B cell (primary cell): Measurements from ENCODE around the gene AIG1. TPM values are rescaled to one million over a fixed set of nuclear protein-coding genes. Genes with fewer than 3 reads are reported as not detected.

Experiments used
- ATAC-seq: fragments of 200-7000 bp; cut with Tn5 transposase; one replicate; pipeline ENCODE4 v1.10.0; 2021; ENCODE audit warnings: low read depth, mild to moderate bottlenecking, moderate number of reproducible peaks, moderate library complexity
- CTCF ChIA-PET: fragments of 350-600 bp; sonication (Branson Sonifier 250); formaldehyde crosslinking; loops from one replicate; lab custom pipeline; 2021; ENCODE audit warnings: antibody characterized with exemption, inconsistent platforms; lab: Charles Lee
- POLR2A ChIA-PET: fragments of 350-600 bp; sonication (Branson Sonifier 250); formaldehyde crosslinking; loops from one replicate; lab custom pipeline; 2021; ENCODE audit warnings: antibody characterized with exemption; lab: Charles Lee
- DNase-seq: peaks from one replicate; pipeline ENCODE4 v3.0.0; 2013
- H2AFZ ChIP-seq: 2 replicates; pipeline ENCODE4 v1.6.1; 2012; ENCODE audit warnings: mild to moderate bottlenecking, low read depth, low read length; ENCODE audit not compliant: insufficient read depth, poor library complexity, severe bottlenecking
- H3K27ac ChIP-seq, 2 donors: 1 replicate in 1 of 2; 2 replicates in 1 of 2; pipeline ENCODE4 v1.5.1; 2012 to 2013; ENCODE audit warnings: low read length in 2 of 2, mild to moderate bottlenecking in 2 of 2, moderate library complexity in 1 of 2
- H3K27me3 ChIP-seq, 4 experiments: fragments of 200-600 bp in 1 of 4; sonication (generic) in 1 of 4; replicated peaks in 1 of 4; 1 replicate in 2 of 4; 2 replicates in 2 of 4; pipeline versions ENCODE4 v1.6.1 to v1.7.0; 2013 to 2016; ENCODE audit warnings: low read length in 3 of 4, mild to moderate bottlenecking in 2 of 4, mixed read lengths in 1 of 4, moderate library complexity in 1 of 4; ENCODE audit not compliant: insufficient read depth in 4 of 4, control insufficient read depth in 3 of 4; ENCODE audit errors: control extremely low read depth in 1 of 4
- H3K36me3 ChIP-seq, 2 experiments: replicated peaks in 1 of 2; 1 replicate in 1 of 2; 2 replicates in 1 of 2; pipeline versions ENCODE4 v1.6.1 to v1.7.1; 2013; ENCODE audit warnings: low read length in 1 of 2; ENCODE audit not compliant: insufficient read depth in 2 of 2, control insufficient read depth in 1 of 2; ENCODE audit errors: control extremely low read depth in 1 of 2, extremely low read depth in 1 of 2
- H3K4me1 ChIP-seq, 2 donors: fragments of 200-600 bp in 1 of 2; sonication (generic) in 1 of 2; 1 replicate in 1 of 2; 2 replicates in 1 of 2; pipeline versions ENCODE4 v1.5.1 to v1.6.1; 2013 to 2017; ENCODE audit warnings: low read length in 2 of 2; ENCODE audit not compliant: control insufficient read depth in 2 of 2, insufficient read depth in 2 of 2
- H3K4me2 ChIP-seq: replicated peaks from 2 replicates; pipeline ENCODE3; 2012; ENCODE audit warnings: mild to moderate bottlenecking, low read depth, low read length; ENCODE audit not compliant: poor library complexity, severe bottlenecking
- H3K4me3 ChIP-seq, 5 experiments: fragments of 200-600 bp in 1 of 5; sonication (generic) in 1 of 5; 1 replicate in 3 of 5; 2 replicates in 2 of 5; pipeline versions ENCODE4 v1.5.1 to v1.7.0; 2011 to 2016; ENCODE audit warnings: low read length in 4 of 5, mild to moderate bottlenecking in 4 of 5, low read depth in 2 of 5, control low read depth in 1 of 5, moderate library complexity in 1 of 5; ENCODE audit not compliant: insufficient read depth in 1 of 5; ENCODE audit errors: control extremely low read depth in 1 of 5, extremely low read depth in 1 of 5
- H3K79me2 ChIP-seq: fragments of 200-600 bp; sonication (generic); one replicate; pipeline ENCODE4 v1.6.0; 2016; ENCODE audit warnings: low read length; ENCODE audit not compliant: control insufficient read depth, insufficient read depth
- H3K9ac ChIP-seq: fragments of 200-600 bp; sonication (generic); 2 replicates; pipeline ENCODE4 v1.6.1; 2017; ENCODE audit warnings: mild to moderate bottlenecking, low read length, moderate library complexity
- H3K9me3 ChIP-seq, 3 donors: one replicate each; pipeline versions ENCODE4 v1.6.1 to v1.7.1; 2013; ENCODE audit warnings: low read length in 2 of 3; ENCODE audit not compliant: control insufficient read depth in 2 of 3, insufficient read depth in 1 of 3; ENCODE audit errors: control extremely low read depth in 1 of 3
- H4K20me1 ChIP-seq: 2 replicates; pipeline ENCODE4 v1.6.0; 2012; ENCODE audit warnings: mild to moderate bottlenecking, low read length; ENCODE audit not compliant: insufficient read depth, control insufficient read depth, poor library complexity, severe bottlenecking
- H3K27ac Mint-ChIP-seq: one replicate; pipeline ENCODE4 v1.8.0; 2021; ENCODE audit warnings: mixed read lengths
- H3K27me3 Mint-ChIP-seq: one replicate; pipeline ENCODE4 v1.8.0; 2021; ENCODE audit warnings: mixed read lengths
- H3K4me1 Mint-ChIP-seq: one replicate; pipeline ENCODE4 v1.8.0; 2021; ENCODE audit warnings: mixed read lengths
- H3K4me3 Mint-ChIP-seq: one replicate; pipeline ENCODE4 v1.8.0; 2021; ENCODE audit warnings: mixed read lengths
- H3K9me3 Mint-ChIP-seq: one replicate; pipeline ENCODE4 v1.8.0; 2022; ENCODE audit warnings: mixed read lengths; ENCODE audit not compliant: insufficient read depth
- CTCF ChIP-seq: fragments of 200-600 bp; IDR thresholded peaks from one replicate; pipeline ENCODE4 v1.8.0; 2022; ENCODE audit warnings: antibody characterized with exemption, mild to moderate bottlenecking
- EZH2 ChIP-seq: IDR thresholded peaks from 2 replicates; pipeline ENCODE4 v1.6.1; 2012; ENCODE audit warnings: borderline replicate concordance, low read depth, mild to moderate bottlenecking, moderate library complexity, low read length; ENCODE audit not compliant: insufficient read depth, poor library complexity, severe bottlenecking
- WGBS: methylation state at CpG from one replicate; pipeline ENCODE4 v1.1.5; 2013; ENCODE audit warnings: missing lambda C conversion rate; ENCODE audit not compliant: insufficient coverage; 5-methylcytosine and 5-hydroxymethylcytosine counted together
- intact Hi-C: fragments of 100-400 bp; cut with micrococcal nuclease; formaldehyde crosslinking; loops from one replicate; pipeline ENCODE4 v1.10.0; 2022
- polyA plus RNA-seq: library from polyadenylated mRNA; depleted of rRNA; stranded (reverse); fragments of >200 nt; gene quantifications from 2 replicates; pipeline ENCODE4 v1.2.3, GENCODE V29; 2012
- total RNA-seq, 2 donors: library from RNA; stranded (reverse); fragments of 120-200 nt in 1 of 2; gene quantifications; 1 replicate in 1 of 2; 2 replicates in 1 of 2; pipeline versions ENCODE4 v1.2.3 to v1.2.4, GENCODE V29; 2013 to 2022

AIG1 gene
- total and polyA plus RNA-seq, 2 donors (not counting 1 experiment from before 2014, with no cell fraction given) = 7.0 to 9.0 TPM

DNA sequence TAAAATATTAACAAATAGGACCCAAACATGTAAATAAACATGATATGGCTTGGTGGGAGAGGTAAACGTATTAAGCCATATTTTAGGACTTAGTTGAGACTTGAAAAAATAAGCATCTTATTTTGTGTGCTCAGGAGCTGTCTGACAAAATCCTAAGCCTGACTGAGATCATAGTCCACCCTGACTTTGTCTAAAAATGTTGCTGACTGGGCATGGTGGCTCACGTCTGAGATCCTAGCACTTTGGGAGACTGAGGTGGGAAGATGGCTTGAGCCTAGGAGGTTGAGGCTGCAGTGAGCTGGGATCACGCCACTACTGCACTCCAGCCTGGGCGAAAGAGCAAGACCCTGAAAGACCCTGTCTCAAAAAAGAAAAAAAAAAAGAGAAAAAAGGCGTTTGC is 52.1 kb downstream of the AIG1 start:
- Histone ChIP-seq H3K9ac (no peak overlapping the region), H3K9me3 (no peaks in the 10 kb centered on the region), H3K4me2 (no peak overlapping the region), H3K36me3 (no peaks in the 10 kb centered on the region), H3K27me3 (no peaks in the 10 kb centered on the region), H3K79me2 (no peaks in the 10 kb centered on the region), H3K4me1 (peaks cover 0 to 5% of the 10 kb centered on the region in 2 donors), H3K27ac (no peak overlapping the region), H4K20me1 (no peaks in the 10 kb centered on the region), H2AFZ (no peak overlapping the region), H3K4me3 (no peak overlapping the region)
- no peaks in the 10 kb centered on the region for H3K27me3 Mint-ChIP-seq
- H3K27ac Mint-ChIP-seq = no peak overlapping the region
- DNase-seq (no peak), ATAC-seq (no peak)
- 100% methylated on average over 2 of the region's 5 CpGs for WGBS
- peaks cover 6% of the 10 kb centered on the region for H3K4me1 Mint-ChIP-seq
- POLR2A ChIA-PET = no interaction called here
- no peaks in the 10 kb centered on the region for H3K9me3 Mint-ChIP-seq
- no peak overlapping the region for H3K4me3 Mint-ChIP-seq
- CTCF ChIA-PET = interaction anchor here (0.5 kb wide), 1 partner anchor 12 kb away, joined by 3 read pairs; no protein-coding TSS in a partner anchor
- intact Hi-C loops = no loop called here
- TF ChIP-seq CTCF (no peak), EZH2 (no peak)

DNA sequence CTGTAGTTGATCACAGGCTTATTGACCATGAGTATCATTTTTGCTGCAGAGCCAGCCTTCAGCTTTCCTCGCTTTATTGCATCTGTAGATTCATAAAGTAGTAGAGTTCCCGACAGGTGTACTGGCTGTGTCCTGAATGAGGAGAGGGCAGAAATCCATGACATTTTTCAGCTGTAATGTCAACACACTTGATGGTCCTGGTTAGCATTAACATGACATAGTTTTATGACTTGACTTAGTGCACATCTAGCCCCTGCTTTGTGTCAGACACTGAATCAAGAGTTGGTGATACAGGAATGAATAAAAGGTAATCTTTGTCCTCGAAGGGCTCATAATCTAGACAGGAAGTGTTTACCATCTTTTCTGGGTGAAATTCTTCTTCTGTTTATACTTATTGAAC is 55.0 kb downstream of the AIG1 start:
- ATAC-seq = no peak
- H3K9me3 Mint-ChIP-seq = no peaks in the 10 kb centered on the region
- H3K27ac Mint-ChIP-seq = no peak overlapping the region
- ChIA-PET CTCF (no interaction called here), POLR2A (no interaction called here)
- H3K27me3 ChIP-seq = no peaks in the 10 kb centered on the region
- intact Hi-C loops = no loop called here
- TF ChIP-seq EZH2 (no peak), CTCF (no peak)
- H3K4me1 ChIP-seq = no peaks in the 10 kb centered on the region
- no peak overlapping the region for H3K4me3 Mint-ChIP-seq
- no peak overlapping the region for H3K9ac ChIP-seq
- no peaks in the 10 kb centered on the region for H4K20me1 ChIP-seq
- H3K27me3 Mint-ChIP-seq = no peaks in the 10 kb centered on the region
- WGBS = 100% methylated on average over 2 of the region's 3 CpGs
- peaks cover 2% of the 10 kb centered on the region for H3K4me1 Mint-ChIP-seq
- no peak for DNase-seq
- H3K79me2 ChIP-seq = no peaks in the 10 kb centered on the region
- H3K36me3 ChIP-seq = no peaks in the 10 kb centered on the region
- H3K9me3 ChIP-seq = peaks cover 0 to 5% (median 0%) of the 10 kb centered on the region in 3 donors
- H3K4me3 ChIP-seq = no peak overlapping the region
- no peak overlapping the region for H3K4me2 ChIP-seq
- no peak overlapping the region for H2AFZ ChIP-seq
- no peak overlapping the region for H3K27ac ChIP-seq
